Gastroesophageal sphincter (tissue), 4 donors: ENCODE data around the gene TMCO4. TPM values are rescaled to one million over a fixed set of nuclear protein-coding genes. Genes with fewer than 3 reads are reported as not detected.

Source experiments
- ATAC-seq: fragments of 150-250 bp; one replicate; pipeline ENCODE4 v1.9.1; 2016; ENCODE audit warnings: mild to moderate bottlenecking, moderate library complexity
- H3K27ac ChIP-seq, 4 donors: fragments of 200-600 bp; sonication (generic) in 3 of 4; 1 replicate in 3 of 4; 2 replicates in 1 of 4; pipeline ENCODE4 v1.5.1; 2016 to 2019
- H3K27me3 ChIP-seq: fragments of 200-600 bp; sonication (generic); one replicate; pipeline ENCODE4 v1.5.1; 2019
- H3K36me3 ChIP-seq, 2 donors: fragments of 200-600 bp; sonication (generic); one replicate each; pipeline ENCODE4 v1.5.1; 2019; ENCODE audit warnings: control low read depth in 1 of 2
- H3K4me1 ChIP-seq, 3 donors: fragments of 200-600 bp; sonication (generic); 1 replicate in 2 of 3; 2 replicates in 1 of 3; pipeline ENCODE4 v1.5.1; 2016 to 2019; ENCODE audit warnings: control low read depth in 2 of 3
- H3K4me3 ChIP-seq, 2 donors: fragments of 200-600 bp; sonication (generic); one replicate each; pipeline ENCODE4 v1.5.1; 2019; ENCODE audit warnings: mild to moderate bottlenecking in 1 of 2, moderate library complexity in 1 of 2
- H3K9me3 ChIP-seq, 3 donors: fragments of 200-600 bp; sonication (generic); one replicate each; pipeline ENCODE4 v1.5.1; 2017 to 2019; ENCODE audit warnings: control low read depth in 2 of 3
- EP300 ChIP-seq: sonication (generic); formaldehyde crosslinking; IDR thresholded peaks from one replicate; pipeline ENCODE4 v1.6.1; 2017; ENCODE audit warnings: antibody characterized with exemption, mild to moderate bottlenecking
- POLR2A ChIP-seq, 2 donors: fragments of 450-650 bp; IDR thresholded peaks; one replicate each; pipeline ENCODE4 v1.6.1; 2017; ENCODE audit warnings: antibody characterized with exemption in 2 of 2, mild to moderate bottlenecking in 2 of 2, moderate library complexity in 1 of 2
- POLR2AphosphoS5 ChIP-seq: sonication (generic); formaldehyde crosslinking; IDR thresholded peaks from one replicate; pipeline ENCODE4 v1.6.1; 2017; ENCODE audit warnings: antibody characterized with exemption
- WGBS, 2 donors: methylation state at CpG; one replicate each; pipeline ENCODE4 v1.1.5; 2018; ENCODE audit warnings: low coverage in 1 of 2; 5-methylcytosine and 5-hydroxymethylcytosine counted together
- total RNA-seq, 4 donors: library from RNA; depleted of rRNA; stranded (reverse); fragments of >200 nt; gene quantifications; one replicate each; pipeline ENCODE4 v1.1.0, GENCODE V29; 2016
- TF ChIP-seq, protein P1 (sequence below), 4 experiments: fragments of 200-600 bp in 2 of 4; fragments of 450-650 bp in 2 of 4; sonication (generic) in 1 of 4; IDR thresholded peaks; one replicate each; pipeline ENCODE4 v1.5.1; 2017 to 2019; ENCODE audit warnings: antibody characterized with exemption in 4 of 4, mild to moderate bottlenecking in 2 of 4, moderate library complexity in 2 of 4

The TMCO4 gene
- total RNA-seq, 4 donors from 2014 or later: 18.1 to 36.9 (median 24.5) TPM

DNA sequence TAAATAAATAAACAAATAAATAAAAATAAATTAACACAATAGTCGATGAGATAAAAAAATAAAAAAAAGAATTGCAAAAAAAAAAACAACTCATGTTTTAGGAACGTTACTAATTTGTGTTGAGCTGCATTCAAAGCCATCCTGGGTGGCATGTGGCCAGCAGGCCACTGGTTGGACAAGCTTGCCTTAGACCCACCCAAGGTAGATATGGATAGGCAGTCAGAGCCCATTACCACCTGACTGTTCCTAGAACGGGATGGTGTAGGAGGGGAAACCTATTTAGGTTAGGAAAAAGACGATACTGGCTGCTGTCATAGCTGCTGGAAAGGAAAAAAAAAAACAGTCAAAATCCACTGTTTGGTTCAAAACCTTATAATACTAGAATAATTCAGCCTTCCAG is 94.3 kb downstream of the TMCO4 start:
- 57 to 93% methylated on average over 1 to 4 of the region's 4 CpGs for WGBS, 2 donors
- H3K4me3 ChIP-seq: no peak overlapping the region
- no peaks in the 10 kb centered on the region for H3K9me3 ChIP-seq
- TF ChIP-seq, protein P1, sequence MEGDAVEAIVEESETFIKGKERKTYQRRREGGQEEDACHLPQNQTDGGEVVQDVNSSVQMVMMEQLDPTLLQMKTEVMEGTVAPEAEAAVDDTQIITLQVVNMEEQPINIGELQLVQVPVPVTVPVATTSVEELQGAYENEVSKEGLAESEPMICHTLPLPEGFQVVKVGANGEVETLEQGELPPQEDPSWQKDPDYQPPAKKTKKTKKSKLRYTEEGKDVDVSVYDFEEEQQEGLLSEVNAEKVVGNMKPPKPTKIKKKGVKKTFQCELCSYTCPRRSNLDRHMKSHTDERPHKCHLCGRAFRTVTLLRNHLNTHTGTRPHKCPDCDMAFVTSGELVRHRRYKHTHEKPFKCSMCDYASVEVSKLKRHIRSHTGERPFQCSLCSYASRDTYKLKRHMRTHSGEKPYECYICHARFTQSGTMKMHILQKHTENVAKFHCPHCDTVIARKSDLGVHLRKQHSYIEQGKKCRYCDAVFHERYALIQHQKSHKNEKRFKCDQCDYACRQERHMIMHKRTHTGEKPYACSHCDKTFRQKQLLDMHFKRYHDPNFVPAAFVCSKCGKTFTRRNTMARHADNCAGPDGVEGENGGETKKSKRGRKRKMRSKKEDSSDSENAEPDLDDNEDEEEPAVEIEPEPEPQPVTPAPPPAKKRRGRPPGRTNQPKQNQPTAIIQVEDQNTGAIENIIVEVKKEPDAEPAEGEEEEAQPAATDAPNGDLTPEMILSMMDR (IDR thresholded peaks at IDR 0.05): no peak
- TF ChIP-seq EP300: no peak
- TF ChIP-seq POLR2A (IDR thresholded peaks at IDR 0.05): no peak
- no peak for TF ChIP-seq POLR2AphosphoS5
- H3K27me3 ChIP-seq: no peaks in the 10 kb centered on the region
- peaks cover 0 to 24% of the 10 kb centered on the region in 2 donors for H3K36me3 ChIP-seq
- ATAC-seq: no peak
- H3K4me1 ChIP-seq: peaks cover 0 to 28% (median 0%) of the 10 kb centered on the region in 3 donors
- no peak overlapping the region for H3K27ac ChIP-seq

DNA sequence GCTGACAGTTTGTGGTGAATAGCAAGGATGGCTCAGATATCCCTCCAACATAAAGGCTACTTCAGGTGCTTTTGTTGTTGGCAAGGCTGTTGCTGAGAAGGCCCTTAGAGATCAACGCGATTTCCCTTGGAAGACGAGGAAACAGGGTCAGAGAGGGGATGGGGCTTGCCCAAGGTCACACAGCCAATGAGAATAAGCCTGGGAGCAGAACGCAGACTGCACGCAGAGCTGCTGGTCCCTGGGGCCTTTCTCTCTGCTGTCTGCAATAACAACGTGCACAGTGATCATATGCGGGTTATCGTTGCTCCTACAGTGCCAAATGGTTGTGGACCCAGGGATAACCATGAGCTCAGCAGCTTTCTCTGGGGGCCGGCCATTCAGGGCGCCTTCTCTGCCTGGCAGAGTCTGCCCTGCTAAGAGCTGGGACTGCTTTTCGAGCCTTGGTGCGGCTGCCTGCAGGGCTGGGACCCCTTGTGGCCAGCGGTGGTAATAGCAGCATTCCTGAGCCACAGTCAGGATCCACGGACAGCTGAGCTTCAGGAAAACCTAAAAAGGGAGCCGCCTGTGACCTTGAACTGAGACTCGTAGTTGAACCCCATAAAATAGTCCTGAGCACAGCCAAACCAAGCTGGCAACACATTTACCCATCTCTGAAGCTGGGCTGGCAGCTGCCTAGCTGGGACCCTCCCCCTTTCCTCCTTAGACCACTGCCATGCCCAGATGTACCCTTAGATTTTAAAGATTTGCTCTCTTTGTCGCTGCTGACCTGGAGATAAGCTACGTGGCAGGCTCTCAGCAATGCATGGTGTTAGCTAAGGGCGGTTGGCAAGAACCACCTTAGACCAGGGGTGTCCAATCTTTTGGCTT is 95.2 kb downstream of the TMCO4 start:
- H3K4me3 ChIP-seq: no peak overlapping the region
- no peak overlapping the region for H3K27ac ChIP-seq
- peaks cover 0 to 33% of the 10 kb centered on the region in 2 donors for H3K36me3 ChIP-seq
- peaks cover 0 to 28% (median 0%) of the 10 kb centered on the region in 3 donors for H3K4me1 ChIP-seq
- no peaks in the 10 kb centered on the region for H3K9me3 ChIP-seq
- ATAC-seq: peak; percentile 90
- WGBS, 2 donors: 10 to 29% methylated on average over 5 to 7 of the region's 19 CpGs
- TF ChIP-seq EP300: no peak
- no peak for TF ChIP-seq POLR2AphosphoS5
- no peak for TF ChIP-seq POLR2A (IDR thresholded peaks at IDR 0.05)
- TF ChIP-seq, protein P1 (IDR thresholded peaks at IDR 0.05): peak in 3 of 4 experiments; percentile 88 to 95 (median 91)
- H3K27me3 ChIP-seq: no peaks in the 10 kb centered on the region

DNA sequence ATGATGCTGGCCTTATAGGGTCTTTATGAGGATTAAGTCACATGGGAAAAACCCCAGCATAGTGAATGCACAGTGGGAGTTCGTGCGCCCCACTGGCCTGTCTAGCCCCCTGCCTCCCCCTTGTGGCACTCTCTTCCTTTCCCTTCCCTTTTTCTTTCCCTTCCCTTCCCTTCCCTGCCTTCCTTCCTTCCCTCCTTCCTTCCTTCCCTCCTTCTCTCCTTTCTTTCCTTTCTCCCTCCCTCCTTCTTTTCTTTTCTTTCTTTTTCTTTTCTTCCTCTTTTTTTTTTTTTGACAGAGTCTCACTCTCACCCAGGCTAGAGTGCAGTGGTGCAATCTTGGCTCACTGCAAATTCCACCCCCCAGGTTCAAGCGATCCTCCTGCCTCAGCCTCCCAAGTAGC is 96.4 kb downstream of the TMCO4 start:
- Histone ChIP-seq H3K27ac (no peak overlapping the region), H3K4me1 (peaks cover 0 to 28% (median 0%) of the 10 kb centered on the region in 3 donors), H3K36me3 (peaks cover 0 to 37% of the 10 kb centered on the region in 2 donors), H3K27me3 (no peaks in the 10 kb centered on the region), H3K4me3 (no peak overlapping the region), H3K9me3 (no peaks in the 10 kb centered on the region)
- TF ChIP-seq POLR2AphosphoS5 (no peak), EP300 (no peak), POLR2A (IDR thresholded peaks at IDR 0.05) (no peak)
- TF ChIP-seq, protein P1 (IDR thresholded peaks at IDR 0.05): no peak
- WGBS, 2 donors: 91 to 93% methylated on average over 2 to 3 of the region's 3 CpGs
- ATAC-seq: no peak

DNA sequence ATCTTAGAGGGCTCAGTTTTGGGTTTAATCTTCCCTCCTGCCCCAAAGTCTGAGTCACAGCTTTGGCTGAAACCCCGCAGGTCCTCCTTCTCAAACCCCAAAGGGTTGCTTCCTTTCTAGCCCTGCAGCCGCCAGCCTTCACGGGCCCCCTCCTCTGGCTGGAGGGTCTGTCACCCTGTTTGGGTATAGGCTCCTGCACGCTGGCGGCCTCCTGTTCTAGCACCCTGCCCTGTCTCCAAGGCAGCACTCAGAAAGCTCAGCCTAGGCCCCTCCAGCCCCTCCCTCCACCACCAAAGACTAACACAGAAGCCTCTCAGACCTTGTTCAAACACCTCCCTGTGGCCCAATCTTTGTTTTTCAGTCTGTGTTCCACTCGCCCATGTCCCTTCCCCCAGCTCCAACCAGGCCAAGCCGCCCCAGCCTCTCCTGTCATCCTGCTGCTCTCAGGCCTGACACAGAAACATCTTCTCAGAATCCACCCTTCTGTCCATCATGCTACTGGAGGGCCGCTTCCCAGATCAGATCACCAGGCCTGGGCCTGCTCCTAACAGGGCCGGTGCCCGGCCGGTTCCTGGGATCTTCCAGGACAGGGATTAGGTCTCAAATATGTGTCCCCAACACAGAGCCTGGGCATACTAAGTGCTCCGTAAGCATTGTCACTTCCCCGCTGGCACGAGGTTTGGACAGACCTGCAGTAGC is 99.5 kb downstream of the TMCO4 start:
- TF ChIP-seq, protein P1 (IDR thresholded peaks at IDR 0.05): no peak
- TF ChIP-seq POLR2AphosphoS5 (no peak), POLR2A (IDR thresholded peaks at IDR 0.05) (no peak), EP300 (no peak)
- no peak for ATAC-seq
- no peak overlapping the region for H3K27ac ChIP-seq
- 96% methylated on average over 7 of the region's 14 CpGs; no CpG with 5 or more reads in 1 of the 2 donors for WGBS, 2 donors
- no peaks in the 10 kb centered on the region for H3K27me3 ChIP-seq
- H3K36me3 ChIP-seq: peaks cover 0 to 58% of the 10 kb centered on the region in 2 donors
- no peaks in the 10 kb centered on the region for H3K9me3 ChIP-seq
- H3K4me3 ChIP-seq: no peak overlapping the region
- peaks cover 0 to 12% (median 0%) of the 10 kb centered on the region in 3 donors for H3K4me1 ChIP-seq
